ENCODE results near the gene CDK4. TPM values are rescaled to one million over a fixed set of nuclear protein-coding genes. Genes with fewer than 3 reads are reported as not detected.

The CDK4 gene
- total and polyA plus RNA-seq, 2 of the 13 experiments (the other 11 are each of a cell fraction or from before 2014, with no cell fraction given), result 191 to 209 TPM

GRCh38 chr12:57761391-57761998 is 9.4 kb upstream of the CDK4 start:
- no peak for DNase-seq (ENCODE audit: low spot score)
- intact Hi-C loops (cut with micrococcal nuclease; ENCODE audit: unreplicated experiment), result no loop called here
- Histone ChIP-seq H3K9me3 (ENCODE audit: low read length) (no peaks in the 10 kb centered on the region), H3K9ac (ENCODE audit: insufficient read depth, low read depth, low read length) (no peak overlapping the region), H3K27ac (ENCODE audit: extremely low read length, insufficient read depth, low read length) (no peak overlapping the region), H3K4me1 (ENCODE audit: insufficient read depth, low read length) (peaks cover 37% of the 10 kb centered on the region), H3K27me3 (ENCODE audit: control insufficient read depth in 1 of 2, insufficient read depth in 2 of 2, low read length in 2 of 2) (peaks cover 0 to 6% of the 10 kb centered on the region in 2 experiments; a peak in 1 of 5 replicates), H3K4me3 (replicated peaks in 1 of 3; ENCODE audit: insufficient read depth in 1 of 3, low read depth in 2 of 3, low read length in 3 of 3) (no peak overlapping the region), H3K79me2 (ENCODE audit: insufficient read depth, low read length) (no peaks in the 10 kb centered on the region), H3K4me2 (ENCODE audit: low read depth, low read length) (no peak overlapping the region), H2AFZ (ENCODE audit: low read length) (no peak overlapping the region), H4K20me1 (ENCODE audit: insufficient read depth, low read length) (no peaks in the 10 kb centered on the region), H3K36me3 (replicated peaks in 1 of 2; ENCODE audit: control insufficient read depth in 1 of 2, insufficient read depth in 2 of 2, low read length in 2 of 2) (no peaks in the 10 kb centered on the region; a peak in 1 of 5 replicates)
- BruUV-seq (replicated peaks), result no TSS peak
- TF ChIP-seq MAFF (IDR thresholded peaks at IDR 0.05; ENCODE audit: low read depth, low read length) (peak; percentile 48), MAF1 (CRISPR knock-in tag; IDR thresholded peaks at IDR 0.05; ENCODE audit: borderline replicate concordance) (no peak), ZSCAN22 (CRISPR knock-in tag; IDR thresholded peaks at IDR 0.05) (no peak), RAD21 (CRISPR knock-in tag; IDR thresholded peaks at IDR 0.05) (no peak), MAFK (conservative IDR thresholded peaks at IDR 0.05 in 1 of 2, IDR thresholded peaks at IDR 0.05 in 1 of 2; ENCODE audit: low read length in 2 of 2) (peak; percentile 72 to 75), MED1 (CRISPR knock-in tag; IDR thresholded peaks at IDR 0.05) (no peak), PREB (CRISPR knock-in tag; IDR thresholded peaks at IDR 0.05) (no peak), ZNF556 (CRISPR knock-in tag; IDR thresholded peaks at IDR 0.05; ENCODE audit: borderline replicate concordance) (no peak), PRDM15 (CRISPR knock-in tag; IDR thresholded peaks at IDR 0.05) (no peak), PRPF4 (IDR thresholded peaks at IDR 0.05; ENCODE audit: low read depth, low read length, poor library complexity, severe bottlenecking) (no peak), CC2D1A (CRISPR knock-in tag; IDR thresholded peaks at IDR 0.05) (no peak), ZFP82 (CRISPR knock-in tag; IDR thresholded peaks at IDR 0.05; ENCODE audit: borderline replicate concordance) (no peak), HNF4A (CRISPR knock-in tag; IDR thresholded peaks at IDR 0.05) (peak; percentile 56)
- ChIA-PET POLR2A (interaction anchor here (0.9 to 3.5 kb wide), 2 partner anchors 9 to 11 kb away, joined by 3 to 11 read pairs; partner anchors contain the start of genes CDK4, EEF1AKMT3 and METTL1), CTCF (ENCODE audit: low intra/inter-chr PET ratio, low total read pairs) (no interaction called here)
- FAIRE-seq, result no peak
- 51% methylated on average over 4 of the region's 4 CpGs for WGBS (ENCODE audit: low lambda C conversion rate)
- no peak for ATAC-seq
- in situ Hi-C loops (cut with HindIII; ENCODE audit: extremely low pct_ligation_motif_present, low pct_unique_long_range_greater_than_20kb), result no loop called here
